OCI-LY7 (cell line): ENCODE results near the gene COPG1. TPM values are rescaled to one million over a fixed set of nuclear protein-coding genes. Genes with fewer than 3 reads are reported as not detected.

Experiments used
- Bru-seq: library from RNA; stranded (reverse); fragments of 400-500 nt; gene quantifications from one replicate; lab custom pipeline; 2021; lab: Mats Ljungman, UMichigan
- BruChase-seq, 2 experiments: library from RNA; stranded (reverse); fragments of 400-500 nt; gene quantifications; one replicate each; lab custom pipeline; 2021; lab: Mats Ljungman, UMichigan
- BruUV-seq: library from RNA; stranded (reverse); fragments of 400-500 nt; replicated peaks from 2 replicates; lab custom pipeline; 2021; lab: Mats Ljungman, UMichigan
- CTCF ChIA-PET: fragments of 300-600 bp; sonication (Branson Sonifier 250); formaldehyde crosslinking; loops from one replicate; lab custom pipeline; 2022; ENCODE audit warnings: antibody characterized with exemption; ENCODE audit not compliant: unreplicated experiment; lab: Charles Lee
- POLR2A ChIA-PET: fragments of 300-600 bp; sonication (Branson Sonifier 250); formaldehyde crosslinking; loops from one replicate; lab custom pipeline; 2022; ENCODE audit warnings: antibody characterized with exemption; lab: Charles Lee
- DNase-seq: peaks from one replicate; pipeline ENCODE4 v3.0.0-alpha.2; 2015; ENCODE audit warnings: low spot score
- H2AFZ ChIP-seq: fragments of 200-600 bp; sonication (generic), shearing (Covaris generic); 2 replicates; pipeline ENCODE4 v1.6.1; 2014; ENCODE audit warnings: mild to moderate bottlenecking, antibody characterized with exemption, low read length, moderate library complexity
- H3K27ac ChIP-seq: fragments of 200-600 bp; sonication (generic); 2 replicates; pipeline ENCODE4 v1.5.1; 2014; ENCODE audit warnings: mixed run types, low read depth, mild to moderate bottlenecking, moderate library complexity, low read length, inconsistent platforms; ENCODE audit not compliant: poor library complexity, severe bottlenecking
- H3K36me3 ChIP-seq: fragments of 200-600 bp; sonication (generic); 2 replicates; pipeline ENCODE4 v1.6.1; 2014; ENCODE audit warnings: mild to moderate bottlenecking, antibody characterized with exemption, low read length, moderate library complexity, mixed read lengths; ENCODE audit not compliant: insufficient read depth
- H3K4me1 ChIP-seq: fragments of 200-600 bp; sonication (generic); 2 replicates; pipeline ENCODE4 v1.5.1; 2014; ENCODE audit warnings: mild to moderate bottlenecking, low read length; ENCODE audit not compliant: insufficient read depth, poor library complexity, severe bottlenecking
- H3K4me2 ChIP-seq: fragments of 200-600 bp; sonication (generic); 2 replicates; pipeline ENCODE4 v1.6.1; 2014; ENCODE audit warnings: mild to moderate bottlenecking, low read length
- H3K4me3 ChIP-seq: fragments of 200-600 bp; sonication (generic); 2 replicates; pipeline ENCODE4 v1.5.1; 2014; ENCODE audit warnings: mild to moderate bottlenecking, low read depth, low read length; ENCODE audit not compliant: poor library complexity, severe bottlenecking
- H3K79me2 ChIP-seq: fragments of 200-600 bp; sonication (generic); 2 replicates; pipeline ENCODE4 v1.6.1; 2016; ENCODE audit warnings: low read depth, mild to moderate bottlenecking, low read length, moderate library complexity, mixed read lengths; ENCODE audit not compliant: insufficient read depth
- H3K9me2 ChIP-seq: fragments of 200-600 bp; sonication (generic); 2 replicates; pipeline ENCODE4 v1.6.1; 2016; ENCODE audit warnings: mild to moderate bottlenecking, low read length, mixed read lengths; ENCODE audit not compliant: insufficient read depth
- H3K9me3 ChIP-seq: fragments of 200-600 bp; sonication (generic); 2 replicates; pipeline ENCODE4 v1.6.1; 2014; ENCODE audit warnings: mild to moderate bottlenecking, mixed run types, low read length, mixed read lengths
- H4K20me1 ChIP-seq: fragments of 200-600 bp; sonication (generic); 2 replicates; pipeline ENCODE4 v1.6.1; 2014; ENCODE audit warnings: mild to moderate bottlenecking, antibody characterized with exemption, low read length, moderate library complexity, mixed read lengths; ENCODE audit not compliant: insufficient read depth
- CTCF ChIP-seq: fragments of 200-600 bp; sonication (generic); conservative IDR thresholded peaks from 2 replicates; pipeline ENCODE4 v1.5.1; 2014; ENCODE audit warnings: mild to moderate bottlenecking, antibody characterized with exemption, low read length, moderate library complexity, mixed read lengths
- EZH2phosphoT487 ChIP-seq: fragments of 200-600 bp; sonication (generic); IDR thresholded peaks from 2 replicates; pipeline ENCODE4 v1.6.1; 2018; ENCODE audit warnings: low read depth, borderline replicate concordance, mild to moderate bottlenecking, mixed run types, antibody characterized with exemption, low read length, moderate library complexity, mixed read lengths
- intact Hi-C: fragments of 100-400 bp; cut with micrococcal nuclease; formaldehyde crosslinking; loops from one replicate; pipeline ENCODE4 v1.10.0; 2022; ENCODE audit not compliant: unreplicated experiment
- long read RNA-seq: library from polyadenylated mRNA; stranded (forward); transcript quantifications from one replicate; pipeline ENCODE4 v2.0.0, GENCODE V29; 2022
- total RNA-seq, 2 experiments: library from RNA; depleted of rRNA in 1 of 2; stranded (reverse); fragments of >200 nt in 1 of 2; shearing (Covaris generic) in 1 of 2; gene quantifications; 2 replicates each; pipeline ENCODE4 v1.2.3, GENCODE V29; 2014 to 2022

Gene COPG1
- total RNA-seq (2014; rRNA removed; shearing (Covaris generic)), result 91.9 and 135 TPM in 2 replicates
- 174 and 182 TPM in 2 replicates for total RNA-seq (2022)
- percentile 79 among the genes with signal in this experiment for Bru-seq, nascent RNA
- percentile 91 among the genes with signal in this experiment for BruChase-seq, experiment 1, labeled RNA remaining after a 6-hour chase
- percentile 81 among the genes with signal in this experiment for BruChase-seq, experiment 2, labeled RNA remaining after a 2-hour chase
- long read RNA-seq, transcript COPG1-201 (24 exons, 3,078 nt), result major isoform, 288 of 372 reads
- long read RNA-seq, partial matches to known transcripts, result 40 of 372 reads
- long read RNA-seq, other reads (novel, unspliced or antisense), result 43 of 372 reads

DNA sequence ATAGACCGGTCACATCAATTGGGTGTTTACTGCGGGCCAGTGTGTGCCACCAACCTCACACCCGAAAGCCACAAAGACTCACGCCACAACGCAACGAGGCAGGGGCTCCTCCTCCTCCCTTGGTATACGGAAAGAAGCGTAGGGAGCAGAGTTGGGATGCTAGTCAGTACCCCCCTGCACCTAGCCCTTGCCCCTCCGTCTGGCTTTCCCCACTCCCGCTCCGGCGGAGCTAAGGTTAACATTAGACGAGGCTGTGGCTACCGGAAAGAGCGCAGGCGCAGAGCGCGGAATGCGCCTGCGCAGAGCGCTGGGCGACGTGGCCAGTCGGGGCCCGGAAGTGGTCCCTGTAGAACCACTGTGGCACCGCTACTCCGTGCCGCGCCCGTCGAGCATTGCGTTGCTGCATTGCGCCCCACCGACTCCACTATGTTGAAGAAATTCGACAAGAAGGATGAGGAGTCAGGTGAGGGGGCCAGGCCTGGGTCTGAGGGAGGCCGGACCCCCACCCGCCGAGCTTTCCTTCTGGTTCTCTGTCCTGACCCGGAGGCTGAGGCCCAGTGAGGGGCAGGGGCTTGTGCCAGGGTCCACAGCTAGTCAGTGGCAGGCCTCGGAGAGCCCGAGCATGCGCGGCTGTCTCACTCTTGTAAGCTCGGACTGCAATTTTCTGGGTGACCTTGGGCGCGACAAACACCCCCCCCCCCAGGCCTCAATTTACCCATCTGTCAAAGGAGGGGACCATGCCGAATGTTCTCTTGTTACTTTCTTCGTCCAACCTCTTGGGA lies at the start of gene COPG1:
COPG1 (plus strand) TSS at position 323 of the 782 bp plus-strand sequence; CDS start at position 427, 104 bp downstream.
- Histone ChIP-seq H3K4me1 (peaks cover 35% of the 10 kb centered on the region), H3K4me2 (peak within 1 kb of the TSS; percentile 92), H3K36me3 (peaks cover 25% of the 10 kb centered on the region), H3K79me2 (peaks cover 23% of the 10 kb centered on the region; the same call in 1 of the 2 replicates), H3K9me2 (no peaks in the 10 kb centered on the region), H2AFZ (peak within 1 kb of the TSS; percentile 79), H3K9me3 (no peaks in the 10 kb centered on the region), H3K27ac (peak within 1 kb of the TSS; percentile 59), H3K4me3 (peak within 1 kb of the TSS; percentile 92), H4K20me1 (no peaks in the 10 kb centered on the region)
- TSS peak; percentile 76 for BruUV-seq
- ChIA-PET POLR2A (interaction anchor here (0.6 to 2.6 kb wide), 23 partner anchors 10 to 372 kb away, joined by 3 to 13 read pairs (median 3); partner anchors contain the start of gene HMCES), CTCF (interaction anchor here (0.5 kb wide), 1 partner anchor 227 kb away, joined by 3 read pairs; no protein-coding TSS in a partner anchor)
- no peak for TF ChIP-seq EZH2phosphoT487
- TF ChIP-seq CTCF, result no peak
- intact Hi-C loops, result loop anchor here (1.0 to 5.0 kb wide), 7 partner anchors 27 to 372 kb away; partner anchors contain the start of genes ACAD9 and ISY1
- DNase-seq, result peak; percentile 92

GRCh38 chr3:129204473-129204872 lies 44.9 kb upstream of the COPG1 start:
- POLR2A ChIA-PET, result interaction anchor here (0.6 to 1.2 kb wide), 3 partner anchors 18 to 177 kb away, joined by 3 to 5 read pairs (median 5); no protein-coding TSS in a partner anchor
- Histone ChIP-seq H3K9me3 (no peaks in the 10 kb centered on the region), H2AFZ (no peak overlapping the region), H3K36me3 (no peaks in the 10 kb centered on the region), H3K4me1 (no peaks in the 10 kb centered on the region), H3K9me2 (no peaks in the 10 kb centered on the region), H3K27ac (no peak overlapping the region), H4K20me1 (no peaks in the 10 kb centered on the region), H3K79me2 (no peaks in the 10 kb centered on the region), H3K4me2 (no peak overlapping the region), H3K4me3 (no peak overlapping the region)
- no peak for DNase-seq
- intact Hi-C loops, result no loop called here
- CTCF ChIA-PET, result no interaction called here
- no TSS peak for BruUV-seq
- TF ChIP-seq EZH2phosphoT487 (no peak), CTCF (no peak)
